ENCODE measurements around the gene ADARB2.

DNA sequence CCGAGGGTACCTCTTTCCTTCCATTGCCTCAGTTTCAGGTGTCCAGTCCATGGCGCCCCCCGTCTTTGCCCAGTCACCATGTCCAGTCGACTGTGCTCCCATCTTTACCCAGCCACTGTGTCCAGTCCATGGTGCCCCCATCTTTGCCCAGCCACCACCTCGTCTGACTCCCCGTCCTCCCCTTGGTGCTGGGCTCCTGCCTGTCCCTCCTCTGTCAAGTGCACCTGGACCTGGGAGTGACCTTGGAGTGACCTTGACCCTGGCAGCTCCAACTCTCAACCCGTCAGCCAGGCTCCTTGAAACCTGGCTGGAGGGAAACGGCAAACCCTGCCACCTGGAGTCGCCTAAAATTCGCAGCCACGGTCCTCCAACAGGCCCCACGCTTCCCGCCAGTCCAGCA, 180.2 kb downstream of the ADARB2 start:
- TF ChIP-seq, protein P1, sequence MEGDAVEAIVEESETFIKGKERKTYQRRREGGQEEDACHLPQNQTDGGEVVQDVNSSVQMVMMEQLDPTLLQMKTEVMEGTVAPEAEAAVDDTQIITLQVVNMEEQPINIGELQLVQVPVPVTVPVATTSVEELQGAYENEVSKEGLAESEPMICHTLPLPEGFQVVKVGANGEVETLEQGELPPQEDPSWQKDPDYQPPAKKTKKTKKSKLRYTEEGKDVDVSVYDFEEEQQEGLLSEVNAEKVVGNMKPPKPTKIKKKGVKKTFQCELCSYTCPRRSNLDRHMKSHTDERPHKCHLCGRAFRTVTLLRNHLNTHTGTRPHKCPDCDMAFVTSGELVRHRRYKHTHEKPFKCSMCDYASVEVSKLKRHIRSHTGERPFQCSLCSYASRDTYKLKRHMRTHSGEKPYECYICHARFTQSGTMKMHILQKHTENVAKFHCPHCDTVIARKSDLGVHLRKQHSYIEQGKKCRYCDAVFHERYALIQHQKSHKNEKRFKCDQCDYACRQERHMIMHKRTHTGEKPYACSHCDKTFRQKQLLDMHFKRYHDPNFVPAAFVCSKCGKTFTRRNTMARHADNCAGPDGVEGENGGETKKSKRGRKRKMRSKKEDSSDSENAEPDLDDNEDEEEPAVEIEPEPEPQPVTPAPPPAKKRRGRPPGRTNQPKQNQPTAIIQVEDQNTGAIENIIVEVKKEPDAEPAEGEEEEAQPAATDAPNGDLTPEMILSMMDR (IDR thresholded peaks at IDR 0.05): no peak
- no peak for TF ChIP-seq ZFX (IDR thresholded peaks at IDR 0.05; ENCODE audit: borderline replicate concordance)
